Karpas-422 (cell line): ENCODE results near the gene DTNBP1. TPM values are rescaled to one million over a fixed set of nuclear protein-coding genes. Genes with fewer than 3 reads are reported as not detected.

ENCODE experiments used
- DNase-seq: peaks from one replicate; pipeline ENCODE4 v3.0.0-alpha.2; 2015
- H2AFZ ChIP-seq: fragments of 200-600 bp; sonication (generic); 2 replicates; pipeline ENCODE4 v1.6.1; 2014; ENCODE audit warnings: antibody characterized with exemption, low read length, mixed read lengths
- H3K27ac ChIP-seq: fragments of 200-600 bp; sonication (generic); 2 replicates; pipeline ENCODE4 v1.5.1; 2014; ENCODE audit warnings: mild to moderate bottlenecking, low read length, moderate library complexity
- H3K27me3 ChIP-seq: fragments of 200-600 bp; sonication (generic); 2 replicates; pipeline ENCODE4 v1.6.1; 2014; ENCODE audit warnings: low read length, mixed read lengths
- H3K36me3 ChIP-seq: fragments of 200-600 bp; sonication (generic); 2 replicates; pipeline ENCODE4 v1.6.1; 2014; ENCODE audit warnings: low read length, mixed read lengths; ENCODE audit not compliant: insufficient read depth
- H3K4me1 ChIP-seq: fragments of 200-600 bp; sonication (generic); 2 replicates; pipeline ENCODE4 v1.6.1; 2014; ENCODE audit warnings: mild to moderate bottlenecking, low read length, mixed read lengths
- H3K4me2 ChIP-seq: fragments of 200-600 bp; sonication (generic); 2 replicates; pipeline ENCODE4 v1.6.1; 2014; ENCODE audit warnings: low read length, low read depth, mild to moderate bottlenecking; ENCODE audit not compliant: poor library complexity, severe bottlenecking
- H3K4me3 ChIP-seq: fragments of 200-600 bp; sonication (generic); 2 replicates; pipeline ENCODE4 v1.5.1; 2014; ENCODE audit warnings: mild to moderate bottlenecking, antibody characterized with exemption, low read length, mixed read lengths
- H3K79me2 ChIP-seq: fragments of 200-600 bp; sonication (generic); 2 replicates; pipeline ENCODE4 v1.6.1; 2014; ENCODE audit warnings: mild to moderate bottlenecking, low read length, mixed read lengths
- H3K9ac ChIP-seq: fragments of 200-600 bp; sonication (generic); 2 replicates; pipeline ENCODE4 v1.6.0; 2014; ENCODE audit warnings: low read length
- H3K9me2 ChIP-seq: fragments of 200-600 bp; sonication (generic), shearing (Covaris generic); replicated peaks from 2 replicates; pipeline ENCODE4 v1.6.0; 2014; ENCODE audit warnings: mild to moderate bottlenecking, low read length, moderate library complexity; ENCODE audit not compliant: insufficient read depth
- H3K9me3 ChIP-seq: fragments of 300-700, 200-600 bp; sonication (generic); 2 replicates; pipeline ENCODE4 v1.6.1; 2014; ENCODE audit warnings: low read length, mixed read lengths
- H4K20me1 ChIP-seq: fragments of 200-600 bp; sonication (generic); 2 replicates; pipeline ENCODE4 v1.6.1; 2014; ENCODE audit warnings: mild to moderate bottlenecking, antibody characterized with exemption, low read length, low read depth; ENCODE audit not compliant: insufficient read depth
- total RNA-seq: library from RNA; depleted of rRNA; stranded (reverse); fragments of >200 nt; shearing (Covaris generic); gene quantifications from 2 replicates; pipeline ENCODE4 v1.2.3, GENCODE V29; 2014; ENCODE audit warnings: low replicate concordance

DTNBP1 gene
- total RNA-seq, 1 experiment from 2014 or later, result 13.8 TPM

DNA sequence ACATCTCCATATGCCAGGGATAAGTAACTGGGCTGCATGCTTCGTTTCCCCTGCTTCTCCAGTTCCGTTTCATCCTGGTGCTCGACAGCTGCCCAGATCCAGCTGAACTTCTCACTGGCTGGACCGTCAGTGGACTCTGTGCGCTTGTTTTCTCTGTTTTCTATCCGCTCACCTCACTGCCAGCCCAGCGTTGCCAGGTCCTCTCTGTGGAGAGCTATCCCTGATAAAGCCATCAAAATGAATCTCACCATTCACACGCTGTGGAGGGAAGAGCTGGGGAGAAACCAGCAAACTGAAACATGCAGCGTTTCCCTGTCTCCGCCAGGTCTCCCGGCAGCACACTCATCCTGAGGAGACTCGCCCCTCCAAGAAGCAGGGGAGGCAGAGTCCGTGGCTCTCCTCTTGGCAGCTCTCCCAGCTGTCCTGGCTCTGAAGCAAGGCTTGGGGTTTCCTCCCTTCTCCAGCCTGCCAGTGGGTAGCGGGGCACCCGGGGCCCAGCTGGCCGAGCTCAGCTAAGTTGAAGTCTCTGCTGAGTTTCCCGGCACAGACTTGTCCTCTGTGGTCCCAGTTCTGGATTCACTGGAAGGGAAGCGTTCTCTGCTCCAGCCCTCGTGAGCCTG, 160.9 kb downstream of the DTNBP1 start:
- no peak for DNase-seq
- Histone ChIP-seq H3K4me2 (no peak overlapping the region), H3K4me3 (no peak overlapping the region), H3K27me3 (no peaks in the 10 kb centered on the region), H2AFZ (no peak overlapping the region), H3K79me2 (no peaks in the 10 kb centered on the region), H4K20me1 (no peaks in the 10 kb centered on the region), H3K9me3 (no peaks in the 10 kb centered on the region), H3K36me3 (no peaks in the 10 kb centered on the region), H3K4me1 (no peaks in the 10 kb centered on the region), H3K27ac (no peak overlapping the region), H3K9ac (no peak overlapping the region), H3K9me2 (no peaks in the 10 kb centered on the region)

DNA sequence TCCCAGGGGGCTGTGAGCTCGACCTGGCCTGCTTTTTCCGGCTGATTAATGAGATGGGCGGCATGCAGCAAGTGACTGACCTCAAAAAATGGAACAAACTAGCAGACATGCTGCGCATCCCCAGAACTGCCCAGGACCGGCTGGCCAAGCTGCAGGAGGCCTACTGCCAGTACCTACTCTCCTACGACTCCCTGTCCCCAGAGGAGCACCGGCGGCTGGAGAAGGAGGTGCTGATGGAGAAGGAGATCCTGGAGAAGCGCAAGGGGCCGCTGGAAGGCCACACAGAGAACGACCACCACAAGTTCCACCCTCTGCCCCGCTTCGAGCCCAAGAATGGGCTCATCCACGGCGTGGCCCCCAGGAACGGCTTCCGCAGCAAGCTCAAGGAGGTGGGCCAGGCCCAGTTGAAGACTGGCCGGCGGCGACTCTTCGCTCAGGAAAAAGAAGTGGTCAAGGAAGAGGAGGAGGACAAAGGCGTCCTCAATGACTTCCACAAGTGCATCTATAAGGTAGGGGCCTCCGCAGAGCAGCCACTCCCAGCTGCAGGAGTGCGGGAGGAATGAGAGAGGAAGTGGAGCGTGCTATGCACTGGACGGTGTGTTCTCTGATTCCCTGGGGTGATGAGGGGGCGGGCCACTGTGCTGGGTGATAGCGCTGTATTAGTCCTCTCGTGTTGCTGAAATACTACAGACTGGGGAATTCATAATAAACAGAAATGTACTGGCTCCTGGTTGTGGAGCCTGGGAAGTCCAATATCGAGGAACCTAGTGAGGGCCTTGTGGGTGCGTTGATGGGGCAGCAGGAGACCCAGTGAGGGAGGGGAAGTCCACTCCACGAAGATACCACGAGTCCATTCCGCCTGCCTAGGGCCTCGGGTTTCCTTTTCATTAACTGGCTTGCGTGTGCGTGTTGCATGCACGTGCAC, 161.7 kb downstream of the DTNBP1 start:
- Histone ChIP-seq H3K9ac (no peak overlapping the region), H3K4me1 (no peaks in the 10 kb centered on the region), H3K79me2 (no peaks in the 10 kb centered on the region), H3K27me3 (no peaks in the 10 kb centered on the region), H2AFZ (no peak overlapping the region), H3K4me3 (no peak overlapping the region), H3K9me2 (no peaks in the 10 kb centered on the region), H4K20me1 (no peaks in the 10 kb centered on the region), H3K4me2 (no peak overlapping the region), H3K27ac (no peak overlapping the region), H3K9me3 (no peaks in the 10 kb centered on the region), H3K36me3 (no peaks in the 10 kb centered on the region)
- DNase-seq, result no peak

DNA sequence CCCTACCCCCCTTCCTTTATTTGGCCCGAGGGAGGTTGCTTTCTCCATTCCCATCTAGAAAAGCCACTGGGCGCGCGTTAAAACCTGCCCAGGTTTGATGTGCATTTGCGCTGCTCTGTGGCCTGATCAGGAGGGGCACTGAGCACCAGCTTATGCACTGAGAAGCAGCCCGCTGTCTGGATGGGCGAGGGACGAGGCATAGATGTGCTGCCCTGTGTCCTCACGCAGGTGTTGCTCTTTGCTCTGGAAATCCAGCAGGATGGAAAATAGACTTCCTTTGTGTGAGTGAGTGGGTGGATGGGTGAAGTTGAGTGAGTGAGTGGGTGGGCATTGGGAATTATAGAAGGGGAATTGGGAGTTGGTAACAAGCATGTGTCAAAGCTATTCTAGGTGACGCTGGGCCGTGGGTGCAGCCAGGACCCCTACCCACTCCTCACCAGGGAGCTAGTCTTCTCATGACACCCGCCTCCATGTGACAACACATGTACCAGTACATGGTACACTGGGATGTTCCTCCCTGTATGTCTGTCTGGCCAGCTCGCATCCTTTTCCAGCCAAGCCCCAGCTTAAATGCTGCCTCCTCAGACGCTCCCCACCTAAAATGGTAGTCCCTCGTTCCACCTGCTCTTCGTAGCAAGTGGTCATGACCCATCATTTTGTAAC, 162.6 kb downstream of the DTNBP1 start:
- Histone ChIP-seq H3K36me3 (no peaks in the 10 kb centered on the region), H3K4me2 (no peak overlapping the region), H3K79me2 (no peaks in the 10 kb centered on the region), H4K20me1 (no peaks in the 10 kb centered on the region), H2AFZ (no peak overlapping the region), H3K9me2 (no peaks in the 10 kb centered on the region), H3K9me3 (no peaks in the 10 kb centered on the region), H3K4me3 (no peak overlapping the region), H3K4me1 (no peaks in the 10 kb centered on the region), H3K9ac (no peak overlapping the region), H3K27ac (no peak overlapping the region), H3K27me3 (no peaks in the 10 kb centered on the region)
- DNase-seq, result no peak

DNA sequence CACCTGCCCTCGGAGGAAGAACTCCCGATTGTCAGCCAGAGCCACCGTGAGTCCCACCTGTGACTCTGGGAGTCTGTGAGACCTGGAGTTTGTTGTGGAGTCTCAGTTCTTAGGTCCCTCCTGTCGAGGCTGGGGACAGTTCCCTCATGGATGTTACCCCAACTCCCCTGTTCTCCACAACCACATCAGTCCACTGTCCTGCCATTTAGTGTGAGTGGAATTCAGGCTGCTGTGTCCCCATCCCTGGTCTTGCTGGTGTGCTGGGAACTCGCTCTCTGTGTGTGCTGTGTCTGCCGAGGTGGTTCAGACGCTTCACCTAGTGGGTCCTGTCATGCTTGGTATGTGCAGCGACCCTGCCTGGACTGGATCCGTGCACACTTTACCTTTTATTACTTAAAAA, 163.2 kb downstream of the DTNBP1 start:
- H3K36me3 ChIP-seq, result no peaks in the 10 kb centered on the region
- H3K9me2 ChIP-seq, result no peaks in the 10 kb centered on the region
- H3K4me3 ChIP-seq, result no peak overlapping the region

GRCh38 chr6:15499125-15499524, 163.7 kb downstream of the DTNBP1 start:
- Histone ChIP-seq H3K79me2 (no peaks in the 10 kb centered on the region), H4K20me1 (0 out of 2 replicates have a peak, but pooled peaks cover 5% of the 10 kb centered on the region), H2AFZ (no peak overlapping the region), H3K4me3 (no peak overlapping the region), H3K4me2 (no peak overlapping the region), H3K4me1 (no peaks in the 10 kb centered on the region), H3K9me2 (no peaks in the 10 kb centered on the region), H3K36me3 (no peaks in the 10 kb centered on the region), H3K9ac (no peak overlapping the region), H3K9me3 (no peaks in the 10 kb centered on the region), H3K27ac (no peak overlapping the region), H3K27me3 (no peaks in the 10 kb centered on the region)
- DNase-seq, result no peak

More for the DNA sequence above, 163.2 kb downstream of the DTNBP1 start:
- H3K9me3 ChIP-seq, result no peaks in the 10 kb centered on the region
- DNase-seq, result no peak
- H3K4me1 ChIP-seq, result no peaks in the 10 kb centered on the region
- H3K27me3 ChIP-seq, result no peaks in the 10 kb centered on the region
- no peak overlapping the region for H3K27ac ChIP-seq
- H3K4me2 ChIP-seq, result no peak overlapping the region
- H3K9ac ChIP-seq, result no peak overlapping the region
- no peak overlapping the region for H2AFZ ChIP-seq
- H3K79me2 ChIP-seq, result no peaks in the 10 kb centered on the region
- H4K20me1 ChIP-seq, result 0 out of 2 replicates have a peak, but pooled peaks cover 5% of the 10 kb centered on the region

GRCh38 chr6:15498640-15499039, 164.2 kb downstream of the DTNBP1 start:
- H3K4me2 ChIP-seq, result no peak overlapping the region
- no peak for DNase-seq
- H3K9me3 ChIP-seq, result no peaks in the 10 kb centered on the region
- no peaks in the 10 kb centered on the region for H3K36me3 ChIP-seq
- H3K4me1 ChIP-seq, result no peaks in the 10 kb centered on the region
- no peak overlapping the region for H3K27ac ChIP-seq
- H3K9me2 ChIP-seq, result no peaks in the 10 kb centered on the region
- no peak overlapping the region for H3K4me3 ChIP-seq
- no peak overlapping the region for H2AFZ ChIP-seq
- no peak overlapping the region for H3K9ac ChIP-seq
- H3K27me3 ChIP-seq, result no peaks in the 10 kb centered on the region
- 0 out of 2 replicates have a peak, but pooled peaks cover 5% of the 10 kb centered on the region for H4K20me1 ChIP-seq
- H3K79me2 ChIP-seq, result no peaks in the 10 kb centered on the region

- Histone ChIP-seq H3K4me1 (no peaks in the 10 kb centered on the region), H3K4me3 (no peak overlapping the region), H3K9ac (no peak overlapping the region), H4K20me1 (0 out of 2 replicates have a peak, but pooled peaks cover 5% of the 10 kb centered on the region), H3K79me2 (no peaks in the 10 kb centered on the region), H3K27me3 (no peaks in the 10 kb centered on the region), H3K9me3 (no peaks in the 10 kb centered on the region), H2AFZ (no peak overlapping the region), H3K27ac (no peak overlapping the region), H3K36me3 (no peaks in the 10 kb centered on the region), H3K4me2 (no peak overlapping the region), H3K9me2 (no peaks in the 10 kb centered on the region)
- no peak for DNase-seq
These were observed 166.3 kb downstream of the DTNBP1 start for GRCh38 chr6:15496345-15497131.
